K562 (cell line): ENCODE measurements around the gene ALDH16A1. TPM values are rescaled to one million over a fixed set of nuclear protein-coding genes. Genes with fewer than 3 reads are reported as not detected.

Experiments
- DMBX1 ChIP-seq: fragments of 250-450 bp; sonication (Bioruptor Pico); IDR thresholded peaks from 2 replicates; pipeline ENCODE4 v1.8.0; 2022; ENCODE audit warnings: inconsistent platforms, mild to moderate bottlenecking, moderate library complexity, borderline replicate concordance
- FOXM1 ChIP-seq, 2 experiments: fragments of 450-650 bp in 1 of 2; sonication (generic) in 1 of 2; formaldehyde crosslinking in 1 of 2; IDR thresholded peaks; 2 replicates each; pipeline versions ENCODE4 v1.6.1 to v1.9.0; 2017 to 2022; ENCODE audit warnings: low read depth in 2 of 2, mild to moderate bottlenecking in 2 of 2, missing genetic modification reagents in 1 of 2, moderate library complexity in 1 of 2
- HDAC1 ChIP-seq, 2 experiments: fragments of 450-650 bp; IDR thresholded peaks; 2 replicates each; pipeline ENCODE4 v1.6.1; 2016 to 2017; ENCODE audit warnings: inconsistent platforms in 1 of 2, mild to moderate bottlenecking in 1 of 2, moderate library complexity in 1 of 2
- KLF6 ChIP-seq: fragments of 250-450 bp; sonication (Bioruptor Pico); IDR thresholded peaks from 2 replicates; pipeline ENCODE4 v1.4.0; 2020; ENCODE audit warnings: mild to moderate bottlenecking, moderate library complexity, borderline replicate concordance
- NR3C1 ChIP-seq: sonication (generic); formaldehyde crosslinking; IDR thresholded peaks from 2 replicates; pipeline ENCODE4 v1.8.1; 2022; ENCODE audit warnings: missing genetic modification reagents
- POLR2A ChIP-seq: fragments of 450-650 bp; conservative IDR thresholded peaks from 2 replicates; pipeline ENCODE4 v1.6.1; 2016
- SP1 ChIP-seq: sonication (generic); formaldehyde crosslinking; IDR thresholded peaks from 2 replicates; pipeline ENCODE4 v1.8.1; 2022; ENCODE audit warnings: mild to moderate bottlenecking, missing genetic modification reagents
- ZNF282 ChIP-seq: sonication (generic); formaldehyde crosslinking; IDR thresholded peaks from 2 replicates; pipeline ENCODE4 v1.8.1; 2023; ENCODE audit warnings: missing genetic modification reagents
- ZNF57 ChIP-seq: fragments of 450-650 bp; formaldehyde crosslinking; IDR thresholded peaks from 2 replicates; pipeline ENCODE4 v1.4.0; 2020; ENCODE audit warnings: mild to moderate bottlenecking, moderate library complexity
- polyA plus RNA-seq, 8 experiments: library from polyadenylated mRNA; depleted of rRNA in 4 of 8; stranded (reverse) in 5 of 8; unstranded in 3 of 8; fragments of >200 nt; fragmentation: Nextera tagmentation in 2 of 8; fragmentation: Illumina TruSeq in 1 of 8; extraction: Ambion mirVana in 2 of 8; extraction: Trizol in 1 of 8; gene quantifications; 2 replicates each; pipeline versions ENCODE4 v1.2.1 to v1.2.3, GENCODE V29; 2011 to 2014; ENCODE audit warnings: inconsistent platforms in 1 of 8, missing spikeins in 1 of 8
- total RNA-seq, 7 experiments: library from RNA; depleted of rRNA in 6 of 7; stranded (reverse); fragments of >200 nt in 6 of 7; fragmentation: Illumina TruSeq in 2 of 7; extraction: Trizol in 2 of 7; gene quantifications; 2 replicates each; pipeline versions ENCODE4 v1.2.1 to v1.2.3, GENCODE V29; 2011 to 2021; ENCODE audit warnings: low replicate concordance in 1 of 7
- TF ChIP-seq, protein P1 (sequence below), 3 experiments: IDR thresholded peaks in 2 of 3; conservative IDR thresholded peaks in 1 of 3; 2 replicates each; pipeline ENCODE4 v1.5.1; 2011 to 2012; ENCODE audit warnings: low read length in 3 of 3, mild to moderate bottlenecking in 3 of 3, control low read depth in 2 of 3, improper control_type of control experiment in 1 of 3, inconsistent platforms in 1 of 3, low read depth in 1 of 3, mixed read lengths in 1 of 3, moderate library complexity in 1 of 3; ENCODE audit not compliant: insufficient read depth in 2 of 3
- TF ChIP-seq, protein P2 (sequence below), 2 experiments: fragments of 450-650 bp in 1 of 2; IDR thresholded peaks; 2 replicates each; pipeline ENCODE4 v1.6.1; 2011 to 2017; ENCODE audit warnings: low read depth in 2 of 2, antibody characterized with exemption in 1 of 2, borderline replicate concordance in 1 of 2, low read length in 1 of 2, mild to moderate bottlenecking in 1 of 2, mixed read lengths in 1 of 2; ENCODE audit not compliant: control insufficient read depth in 1 of 2
- TF ChIP-seq, protein P3 (sequence below): IDR thresholded peaks from 3 replicates; pipeline ENCODE4 v1.6.1; 2011; ENCODE audit warnings: borderline replicate concordance, mild to moderate bottlenecking, moderate library complexity; ENCODE audit not compliant: insufficient read length; ENCODE audit errors: extremely low read depth
- TF ChIP-seq, protein P4 (sequence below): sonication (generic); formaldehyde crosslinking; IDR thresholded peaks from 2 replicates; pipeline ENCODE4 v1.8.0; 2022; ENCODE audit warnings: mild to moderate bottlenecking, low read depth, missing genetic modification reagents
- TF ChIP-seq, protein P5 (sequence below): fragments of 200-400 bp; formaldehyde crosslinking; IDR thresholded peaks from 2 replicates; pipeline ENCODE4 v1.6.1; 2017; ENCODE audit warnings: mild to moderate bottlenecking, low read depth, low read length, moderate library complexity

ALDH16A1 gene
- total and polyA plus RNA-seq, 9 of the 15 experiments (the other 6 are each of a cell fraction or from before 2014, with no cell fraction given): 2.2 to 52.2 (median 7.6) TPM

DNA sequence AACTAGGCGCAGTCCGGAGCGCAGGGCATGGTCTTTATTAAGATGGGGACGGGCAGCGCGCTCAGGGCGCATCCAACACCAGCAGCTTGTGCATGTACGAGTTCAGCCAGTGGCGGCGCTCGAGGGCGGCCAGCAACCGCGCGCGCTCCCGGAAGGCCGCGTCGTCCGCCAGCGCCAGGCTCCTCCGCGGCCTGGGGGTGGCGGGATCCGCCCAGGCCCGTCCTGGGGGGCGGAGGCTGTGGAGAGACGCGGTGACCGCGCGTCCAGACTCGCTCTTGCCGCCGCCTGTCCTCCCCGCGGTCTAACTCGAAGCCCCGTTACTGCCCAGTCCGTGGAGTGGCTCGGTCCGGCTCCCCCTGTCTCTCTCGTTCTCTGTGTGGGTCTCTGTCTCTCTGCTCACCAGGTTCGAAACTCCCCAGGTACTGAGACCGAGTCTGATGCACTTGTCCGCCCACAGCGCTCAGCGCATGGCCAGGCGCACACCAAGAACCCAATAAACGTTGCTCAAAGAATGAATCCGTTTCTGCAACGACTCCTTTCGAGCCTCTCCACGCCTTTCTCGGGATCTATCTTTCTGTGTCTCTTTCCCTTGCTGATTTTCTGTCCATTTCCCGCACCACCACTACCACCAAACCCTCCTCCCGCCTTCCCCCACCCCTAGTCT, 30.5 kb upstream of the ALDH16A1 start (continued):
- TF ChIP-seq FOXM1 (IDR thresholded peaks at IDR 0.05; ENCODE audit: low read depth) (no peak), FOXM1 (CRISPR knock-in tag; IDR thresholded peaks at IDR 0.05; ENCODE audit: low read depth) (0 out of 2 replicates have a peak, but pooled peaks have one; percentile 25), DMBX1 (CRISPR knock-in tag) (peak; percentile 81), ZNF57 (CRISPR knock-in tag) (no peak), ZNF282 (0 out of 2 replicates have a peak, but pooled peaks have one; percentile 61), SP1 (CRISPR knock-in tag) (peak; percentile 68; the same call in 1 of the 2 replicates), POLR2A (peak; percentile 67), KLF6 (CRISPR knock-in tag) (peak; percentile 48; the same call in 1 of the 2 replicates), NR3C1 (CRISPR knock-in tag) (peak; percentile 84), HDAC1 (IDR thresholded peaks at IDR 0.05) (peak in 1 of 2 experiments; percentile 63; a peak in 2 of 4 replicates)
- TF ChIP-seq, protein P1, sequence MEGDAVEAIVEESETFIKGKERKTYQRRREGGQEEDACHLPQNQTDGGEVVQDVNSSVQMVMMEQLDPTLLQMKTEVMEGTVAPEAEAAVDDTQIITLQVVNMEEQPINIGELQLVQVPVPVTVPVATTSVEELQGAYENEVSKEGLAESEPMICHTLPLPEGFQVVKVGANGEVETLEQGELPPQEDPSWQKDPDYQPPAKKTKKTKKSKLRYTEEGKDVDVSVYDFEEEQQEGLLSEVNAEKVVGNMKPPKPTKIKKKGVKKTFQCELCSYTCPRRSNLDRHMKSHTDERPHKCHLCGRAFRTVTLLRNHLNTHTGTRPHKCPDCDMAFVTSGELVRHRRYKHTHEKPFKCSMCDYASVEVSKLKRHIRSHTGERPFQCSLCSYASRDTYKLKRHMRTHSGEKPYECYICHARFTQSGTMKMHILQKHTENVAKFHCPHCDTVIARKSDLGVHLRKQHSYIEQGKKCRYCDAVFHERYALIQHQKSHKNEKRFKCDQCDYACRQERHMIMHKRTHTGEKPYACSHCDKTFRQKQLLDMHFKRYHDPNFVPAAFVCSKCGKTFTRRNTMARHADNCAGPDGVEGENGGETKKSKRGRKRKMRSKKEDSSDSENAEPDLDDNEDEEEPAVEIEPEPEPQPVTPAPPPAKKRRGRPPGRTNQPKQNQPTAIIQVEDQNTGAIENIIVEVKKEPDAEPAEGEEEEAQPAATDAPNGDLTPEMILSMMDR (IDR thresholded peaks at IDR 0.05 in 2 of 3, conservative IDR thresholded peaks at IDR 0.05 in 1 of 3; ENCODE audit: insufficient read depth in 2 of 3, low read depth in 1 of 3, low read length in 3 of 3): peak; percentile 79 to 90 (median 83)
- TF ChIP-seq, protein P2, sequence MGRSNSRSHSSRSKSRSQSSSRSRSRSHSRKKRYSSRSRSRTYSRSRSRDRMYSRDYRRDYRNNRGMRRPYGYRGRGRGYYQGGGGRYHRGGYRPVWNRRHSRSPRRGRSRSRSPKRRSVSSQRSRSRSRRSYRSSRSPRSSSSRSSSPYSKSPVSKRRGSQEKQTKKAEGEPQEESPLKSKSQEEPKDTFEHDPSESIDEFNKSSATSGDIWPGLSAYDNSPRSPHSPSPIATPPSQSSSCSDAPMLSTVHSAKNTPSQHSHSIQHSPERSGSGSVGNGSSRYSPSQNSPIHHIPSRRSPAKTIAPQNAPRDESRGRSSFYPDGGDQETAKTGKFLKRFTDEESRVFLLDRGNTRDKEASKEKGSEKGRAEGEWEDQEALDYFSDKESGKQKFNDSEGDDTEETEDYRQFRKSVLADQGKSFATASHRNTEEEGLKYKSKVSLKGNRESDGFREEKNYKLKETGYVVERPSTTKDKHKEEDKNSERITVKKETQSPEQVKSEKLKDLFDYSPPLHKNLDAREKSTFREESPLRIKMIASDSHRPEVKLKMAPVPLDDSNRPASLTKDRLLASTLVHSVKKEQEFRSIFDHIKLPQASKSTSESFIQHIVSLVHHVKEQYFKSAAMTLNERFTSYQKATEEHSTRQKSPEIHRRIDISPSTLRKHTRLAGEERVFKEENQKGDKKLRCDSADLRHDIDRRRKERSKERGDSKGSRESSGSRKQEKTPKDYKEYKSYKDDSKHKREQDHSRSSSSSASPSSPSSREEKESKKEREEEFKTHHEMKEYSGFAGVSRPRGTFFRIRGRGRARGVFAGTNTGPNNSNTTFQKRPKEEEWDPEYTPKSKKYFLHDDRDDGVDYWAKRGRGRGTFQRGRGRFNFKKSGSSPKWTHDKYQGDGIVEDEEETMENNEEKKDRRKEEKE (IDR thresholded peaks at IDR 0.05; ENCODE audit: borderline replicate concordance in 1 of 2, control insufficient read depth in 1 of 2, low read depth in 2 of 2, low read length in 1 of 2): 0 out of 4 replicates have a peak, but pooled peaks of 1 of the 2 experiments have one; percentile 36
- TF ChIP-seq, protein P3, sequence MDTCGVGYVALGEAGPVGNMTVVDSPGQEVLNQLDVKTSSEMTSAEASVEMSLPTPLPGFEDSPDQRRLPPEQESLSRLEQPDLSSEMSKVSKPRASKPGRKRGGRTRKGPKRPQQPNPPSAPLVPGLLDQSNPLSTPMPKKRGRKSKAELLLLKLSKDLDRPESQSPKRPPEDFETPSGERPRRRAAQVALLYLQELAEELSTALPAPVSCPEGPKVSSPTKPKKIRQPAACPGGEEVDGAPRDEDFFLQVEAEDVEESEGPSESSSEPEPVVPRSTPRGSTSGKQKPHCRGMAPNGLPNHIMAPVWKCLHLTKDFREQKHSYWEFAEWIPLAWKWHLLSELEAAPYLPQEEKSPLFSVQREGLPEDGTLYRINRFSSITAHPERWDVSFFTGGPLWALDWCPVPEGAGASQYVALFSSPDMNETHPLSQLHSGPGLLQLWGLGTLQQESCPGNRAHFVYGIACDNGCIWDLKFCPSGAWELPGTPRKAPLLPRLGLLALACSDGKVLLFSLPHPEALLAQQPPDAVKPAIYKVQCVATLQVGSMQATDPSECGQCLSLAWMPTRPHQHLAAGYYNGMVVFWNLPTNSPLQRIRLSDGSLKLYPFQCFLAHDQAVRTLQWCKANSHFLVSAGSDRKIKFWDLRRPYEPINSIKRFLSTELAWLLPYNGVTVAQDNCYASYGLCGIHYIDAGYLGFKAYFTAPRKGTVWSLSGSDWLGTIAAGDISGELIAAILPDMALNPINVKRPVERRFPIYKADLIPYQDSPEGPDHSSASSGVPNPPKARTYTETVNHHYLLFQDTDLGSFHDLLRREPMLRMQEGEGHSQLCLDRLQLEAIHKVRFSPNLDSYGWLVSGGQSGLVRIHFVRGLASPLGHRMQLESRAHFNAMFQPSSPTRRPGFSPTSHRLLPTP: no peak
- TF ChIP-seq, protein P4, sequence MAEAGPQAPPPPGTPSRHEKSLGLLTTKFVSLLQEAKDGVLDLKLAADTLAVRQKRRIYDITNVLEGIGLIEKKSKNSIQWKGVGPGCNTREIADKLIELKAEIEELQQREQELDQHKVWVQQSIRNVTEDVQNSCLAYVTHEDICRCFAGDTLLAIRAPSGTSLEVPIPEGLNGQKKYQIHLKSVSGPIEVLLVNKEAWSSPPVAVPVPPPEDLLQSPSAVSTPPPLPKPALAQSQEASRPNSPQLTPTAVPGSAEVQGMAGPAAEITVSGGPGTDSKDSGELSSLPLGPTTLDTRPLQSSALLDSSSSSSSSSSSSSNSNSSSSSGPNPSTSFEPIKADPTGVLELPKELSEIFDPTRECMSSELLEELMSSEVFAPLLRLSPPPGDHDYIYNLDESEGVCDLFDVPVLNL (CRISPR knock-in tag): peak; percentile 71; the same call in 1 of the 2 replicates
- TF ChIP-seq, protein P5, sequence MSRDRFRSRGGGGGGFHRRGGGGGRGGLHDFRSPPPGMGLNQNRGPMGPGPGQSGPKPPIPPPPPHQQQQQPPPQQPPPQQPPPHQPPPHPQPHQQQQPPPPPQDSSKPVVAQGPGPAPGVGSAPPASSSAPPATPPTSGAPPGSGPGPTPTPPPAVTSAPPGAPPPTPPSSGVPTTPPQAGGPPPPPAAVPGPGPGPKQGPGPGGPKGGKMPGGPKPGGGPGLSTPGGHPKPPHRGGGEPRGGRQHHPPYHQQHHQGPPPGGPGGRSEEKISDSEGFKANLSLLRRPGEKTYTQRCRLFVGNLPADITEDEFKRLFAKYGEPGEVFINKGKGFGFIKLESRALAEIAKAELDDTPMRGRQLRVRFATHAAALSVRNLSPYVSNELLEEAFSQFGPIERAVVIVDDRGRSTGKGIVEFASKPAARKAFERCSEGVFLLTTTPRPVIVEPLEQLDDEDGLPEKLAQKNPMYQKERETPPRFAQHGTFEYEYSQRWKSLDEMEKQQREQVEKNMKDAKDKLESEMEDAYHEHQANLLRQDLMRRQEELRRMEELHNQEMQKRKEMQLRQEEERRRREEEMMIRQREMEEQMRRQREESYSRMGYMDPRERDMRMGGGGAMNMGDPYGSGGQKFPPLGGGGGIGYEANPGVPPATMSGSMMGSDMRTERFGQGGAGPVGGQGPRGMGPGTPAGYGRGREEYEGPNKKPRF: no peak
